Loucy (cell line): ENCODE results near the gene ZNF181.

Experiments
- EZH2phosphoT487 ChIP-seq: fragments of 200-600 bp; IDR thresholded peaks from 2 replicates; pipeline ENCODE4 v1.6.1; 2018; ENCODE audit warnings: antibody characterized with exemption, mild to moderate bottlenecking, moderate library complexity, borderline replicate concordance
- TF ChIP-seq, protein P1 (sequence below): fragments of 200-600 bp; sonication (generic); conservative IDR thresholded peaks from 2 replicates; pipeline ENCODE4 v1.5.1; 2014; ENCODE audit warnings: mild to moderate bottlenecking, antibody characterized with exemption, low read length

- TF ChIP-seq, protein P1, sequence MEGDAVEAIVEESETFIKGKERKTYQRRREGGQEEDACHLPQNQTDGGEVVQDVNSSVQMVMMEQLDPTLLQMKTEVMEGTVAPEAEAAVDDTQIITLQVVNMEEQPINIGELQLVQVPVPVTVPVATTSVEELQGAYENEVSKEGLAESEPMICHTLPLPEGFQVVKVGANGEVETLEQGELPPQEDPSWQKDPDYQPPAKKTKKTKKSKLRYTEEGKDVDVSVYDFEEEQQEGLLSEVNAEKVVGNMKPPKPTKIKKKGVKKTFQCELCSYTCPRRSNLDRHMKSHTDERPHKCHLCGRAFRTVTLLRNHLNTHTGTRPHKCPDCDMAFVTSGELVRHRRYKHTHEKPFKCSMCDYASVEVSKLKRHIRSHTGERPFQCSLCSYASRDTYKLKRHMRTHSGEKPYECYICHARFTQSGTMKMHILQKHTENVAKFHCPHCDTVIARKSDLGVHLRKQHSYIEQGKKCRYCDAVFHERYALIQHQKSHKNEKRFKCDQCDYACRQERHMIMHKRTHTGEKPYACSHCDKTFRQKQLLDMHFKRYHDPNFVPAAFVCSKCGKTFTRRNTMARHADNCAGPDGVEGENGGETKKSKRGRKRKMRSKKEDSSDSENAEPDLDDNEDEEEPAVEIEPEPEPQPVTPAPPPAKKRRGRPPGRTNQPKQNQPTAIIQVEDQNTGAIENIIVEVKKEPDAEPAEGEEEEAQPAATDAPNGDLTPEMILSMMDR = no peak
- TF ChIP-seq EZH2phosphoT487 = no peak
These were observed 25.3 kb downstream of the ZNF181 start for GRCh38 chr19:34759218-34759917.
